ENCODE measurements around the gene MAP4.

Gene MAP4

GRCh38 chr3:47849186-47849698 is 167.0 kb downstream of the MAP4 start:
- H3K4me1 ChIP-seq (ENCODE audit: control insufficient read depth, low read length): no peaks in the 10 kb centered on the region
- H3K9me2 ChIP-seq (replicated peaks; ENCODE audit: control insufficient read depth, low read length): no peaks in the 10 kb centered on the region
- H3K27me3 ChIP-seq (ENCODE audit: control insufficient read depth, low read length): no peaks in the 10 kb centered on the region
- no peaks in the 10 kb centered on the region for H3K79me2 ChIP-seq (ENCODE audit: control insufficient read depth, low read length)
- no peaks in the 10 kb centered on the region for H3K9me3 ChIP-seq (ENCODE audit: control insufficient read depth, insufficient read depth, low read length)
- H4K20me1 ChIP-seq (ENCODE audit: control insufficient read depth, insufficient read depth, low read depth, low read length): no peaks in the 10 kb centered on the region
- peaks cover 5% of the 10 kb centered on the region; the same call in 1 of the 2 replicates for H3F3A ChIP-seq (ENCODE audit: control insufficient read depth, insufficient read depth)
- H3K27ac ChIP-seq (ENCODE audit: low read depth, low read length): no peak overlapping the region
- H3K36me3 ChIP-seq (ENCODE audit: control insufficient read depth, low read length): peaks cover 82% of the 10 kb centered on the region
- TF ChIP-seq, protein P1, sequence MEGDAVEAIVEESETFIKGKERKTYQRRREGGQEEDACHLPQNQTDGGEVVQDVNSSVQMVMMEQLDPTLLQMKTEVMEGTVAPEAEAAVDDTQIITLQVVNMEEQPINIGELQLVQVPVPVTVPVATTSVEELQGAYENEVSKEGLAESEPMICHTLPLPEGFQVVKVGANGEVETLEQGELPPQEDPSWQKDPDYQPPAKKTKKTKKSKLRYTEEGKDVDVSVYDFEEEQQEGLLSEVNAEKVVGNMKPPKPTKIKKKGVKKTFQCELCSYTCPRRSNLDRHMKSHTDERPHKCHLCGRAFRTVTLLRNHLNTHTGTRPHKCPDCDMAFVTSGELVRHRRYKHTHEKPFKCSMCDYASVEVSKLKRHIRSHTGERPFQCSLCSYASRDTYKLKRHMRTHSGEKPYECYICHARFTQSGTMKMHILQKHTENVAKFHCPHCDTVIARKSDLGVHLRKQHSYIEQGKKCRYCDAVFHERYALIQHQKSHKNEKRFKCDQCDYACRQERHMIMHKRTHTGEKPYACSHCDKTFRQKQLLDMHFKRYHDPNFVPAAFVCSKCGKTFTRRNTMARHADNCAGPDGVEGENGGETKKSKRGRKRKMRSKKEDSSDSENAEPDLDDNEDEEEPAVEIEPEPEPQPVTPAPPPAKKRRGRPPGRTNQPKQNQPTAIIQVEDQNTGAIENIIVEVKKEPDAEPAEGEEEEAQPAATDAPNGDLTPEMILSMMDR (IDR thresholded peaks at IDR 0.05; ENCODE audit: low read depth, low read length, poor library complexity, severe bottlenecking): no peak
- TF ChIP-seq EZH2phosphoT487 (IDR thresholded peaks at IDR 0.05; ENCODE audit: borderline replicate concordance, low read length): no peak
- no peak overlapping the region for H3K4me2 ChIP-seq (ENCODE audit: low read length)
- no peak overlapping the region for H3K4me3 ChIP-seq (ENCODE audit: low read length)

- no peaks in the 10 kb centered on the region for H3K27me3 ChIP-seq (ENCODE audit: control insufficient read depth, low read length)
- TF ChIP-seq, protein P1 (IDR thresholded peaks at IDR 0.05; ENCODE audit: low read depth, low read length, poor library complexity, severe bottlenecking): no peak
- H3K4me3 ChIP-seq (ENCODE audit: low read length): no peak overlapping the region
- peaks cover 5% of the 10 kb centered on the region; the same call in 1 of the 2 replicates for H3F3A ChIP-seq (ENCODE audit: control insufficient read depth, insufficient read depth)
- no peak overlapping the region for H3K4me2 ChIP-seq (ENCODE audit: low read length)
- peaks cover 88% of the 10 kb centered on the region for H3K36me3 ChIP-seq (ENCODE audit: control insufficient read depth, low read length)
- H3K4me1 ChIP-seq (ENCODE audit: control insufficient read depth, low read length): no peaks in the 10 kb centered on the region
- H3K9me3 ChIP-seq (ENCODE audit: control insufficient read depth, insufficient read depth, low read length): no peaks in the 10 kb centered on the region
- H3K79me2 ChIP-seq (ENCODE audit: control insufficient read depth, low read length): no peaks in the 10 kb centered on the region
- H4K20me1 ChIP-seq (ENCODE audit: control insufficient read depth, insufficient read depth, low read depth, low read length): no peaks in the 10 kb centered on the region
- H3K27ac ChIP-seq (ENCODE audit: low read depth, low read length): no peak overlapping the region
- H3K9me2 ChIP-seq (replicated peaks; ENCODE audit: control insufficient read depth, low read length): no peaks in the 10 kb centered on the region
Measured at GRCh38 chr3:47848599-47849117, 167.6 kb downstream of the MAP4 start.

DNA sequence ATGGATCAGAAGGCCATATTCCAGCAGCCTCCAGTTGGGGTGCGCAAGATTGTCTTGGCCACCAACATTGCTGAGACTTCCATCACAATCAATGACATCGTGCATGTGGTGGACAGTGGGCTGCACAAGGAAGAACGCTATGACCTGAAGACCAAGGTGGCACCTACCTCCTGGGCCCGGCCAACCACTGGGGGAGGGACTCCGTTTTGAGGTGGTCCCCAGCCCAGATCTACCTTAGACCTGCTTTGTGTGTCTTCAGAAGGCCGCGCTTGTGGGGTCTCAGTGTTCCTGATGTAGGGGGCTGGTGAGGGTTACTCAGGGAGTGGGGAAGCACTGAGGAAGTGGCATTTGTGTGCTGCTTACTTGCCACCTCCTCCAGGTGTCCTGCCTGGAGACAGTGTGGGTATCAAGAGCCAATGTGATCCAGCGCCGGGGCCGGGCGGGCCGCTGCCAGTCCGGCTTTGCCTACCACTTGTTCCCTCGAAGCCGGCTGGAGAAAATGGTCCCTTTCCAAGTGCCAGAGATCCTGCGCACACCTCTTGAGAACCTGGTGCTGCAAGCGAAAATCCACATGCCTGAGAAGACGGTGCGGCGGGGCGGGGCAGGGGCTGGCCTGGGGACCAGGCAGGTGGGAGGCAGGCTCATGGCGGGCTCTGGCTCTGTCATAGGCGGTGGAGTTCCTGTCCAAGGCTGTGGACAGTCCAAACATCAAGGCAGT is 168.3 kb downstream of the MAP4 start:
- Histone ChIP-seq H3K36me3 (ENCODE audit: control insufficient read depth, low read length) (peaks cover 95% of the 10 kb centered on the region), H4K20me1 (ENCODE audit: control insufficient read depth, insufficient read depth, low read depth, low read length) (0 out of 2 replicates have a peak, but pooled peaks cover 3% of the 10 kb centered on the region), H3K4me3 (ENCODE audit: low read length) (no peak overlapping the region)

More for the DNA sequence above, 168.3 kb downstream of the MAP4 start:
- TF ChIP-seq, protein P1 (IDR thresholded peaks at IDR 0.05; ENCODE audit: low read depth, low read length, poor library complexity, severe bottlenecking): no peak
- no peak for TF ChIP-seq EZH2phosphoT487 (IDR thresholded peaks at IDR 0.05; ENCODE audit: borderline replicate concordance, low read length)
- H3K4me2 ChIP-seq (ENCODE audit: low read length): no peak overlapping the region
- H3K79me2 ChIP-seq (ENCODE audit: control insufficient read depth, low read length): no peaks in the 10 kb centered on the region
- no peaks in the 10 kb centered on the region for H3K27me3 ChIP-seq (ENCODE audit: control insufficient read depth, low read length)
- no peaks in the 10 kb centered on the region for H3K9me2 ChIP-seq (replicated peaks; ENCODE audit: control insufficient read depth, low read length)
- H3K4me1 ChIP-seq (ENCODE audit: control insufficient read depth, low read length): no peaks in the 10 kb centered on the region
- peaks cover 5% of the 10 kb centered on the region; the same call in 1 of the 2 replicates for H3F3A ChIP-seq (ENCODE audit: control insufficient read depth, insufficient read depth)
- H3K9me3 ChIP-seq (ENCODE audit: control insufficient read depth, insufficient read depth, low read length): no peaks in the 10 kb centered on the region
- no peak overlapping the region for H3K27ac ChIP-seq (ENCODE audit: low read depth, low read length)
